ENCODE data around the gene CD2BP2. TPM values are rescaled to one million over a fixed set of nuclear protein-coding genes. Genes with fewer than 3 reads are reported as not detected.

CD2BP2 gene
- total and polyA plus RNA-seq, 2 of the 8 experiments (the other 6 are each of a cell fraction or from before 2014, with no cell fraction given): 22.4 to 55.3 TPM

DNA sequence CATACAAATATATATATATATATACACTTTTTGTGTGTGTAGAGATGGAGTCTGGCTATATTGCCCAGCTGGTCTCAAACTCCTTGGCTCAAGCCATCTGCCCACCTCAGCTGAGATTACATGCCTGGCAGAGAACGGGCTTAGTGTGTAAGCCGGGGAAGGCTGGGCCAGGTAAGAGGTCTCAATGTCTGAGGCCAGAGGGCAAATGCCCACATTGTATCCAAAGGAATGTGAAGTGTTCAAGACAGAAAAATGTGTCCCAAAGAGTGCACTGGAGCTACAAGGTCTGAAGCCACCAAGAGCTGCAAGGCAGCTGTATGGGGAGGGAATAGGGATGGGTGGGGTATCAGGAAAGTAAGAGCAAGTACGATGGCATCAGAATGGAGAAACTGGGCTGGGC, 8.8 kb downstream of the CD2BP2 start:
- Histone ChIP-seq H3K56ac (replicated peaks; ENCODE audit: insufficient read length, low read depth, low read length) (no peak overlapping the region), H4K8ac (ENCODE audit: extremely low read depth, insufficient read depth, low read length) (no peak overlapping the region), H3K4me3 (ENCODE audit: extremely low read depth in 1 of 4, insufficient read depth in 2 of 4, low read depth in 3 of 4, low read length in 4 of 4) (no peak overlapping the region), H3K4ac (replicated peaks; ENCODE audit: insufficient read length, low read depth, low read length) (no peak overlapping the region), H3K4me1 (replicated peaks in 1 of 4; ENCODE audit: control insufficient read depth in 3 of 4, insufficient read depth in 4 of 4, low read length in 3 of 4) (no peaks in the 10 kb centered on the region), H3K79me1 (ENCODE audit: low read depth, low read length) (no peaks in the 10 kb centered on the region), H3K27ac (ENCODE audit: low read depth, low read length) (no peak overlapping the region), H3K14ac (ENCODE audit: insufficient read length) (no peak overlapping the region), H3K9me3 (ENCODE audit: insufficient read depth in 2 of 2, low read depth in 1 of 2, low read length in 1 of 2) (no peaks in the 10 kb centered on the region), H3K9ac (replicated peaks in 1 of 4; ENCODE audit: extremely low read depth in 1 of 4, low read depth in 3 of 4, low read length in 3 of 4) (no peak overlapping the region), H4K91ac (replicated peaks; ENCODE audit: insufficient read length, low read length) (no peak overlapping the region), H3K79me2 (ENCODE audit: control insufficient read depth in 1 of 2, insufficient read depth in 2 of 2, low read length in 2 of 2) (no peaks in the 10 kb centered on the region), H2BK120ac (replicated peaks; ENCODE audit: low read depth, low read length) (no peak overlapping the region), H3K18ac (ENCODE audit: extremely low read depth, low read length) (no peak overlapping the region), H4K5ac (ENCODE audit: insufficient read length, low read depth, low read length) (no peak overlapping the region), H2AK5ac (ENCODE audit: low read depth, low read length) (no peak overlapping the region), H2BK5ac (ENCODE audit: low read depth, low read length) (no peak overlapping the region), H4K20me1 (replicated peaks in 1 of 2; ENCODE audit: control insufficient read depth in 1 of 2, insufficient read depth in 2 of 2, low read length in 2 of 2) (peaks cover 0 to 3% of the 10 kb centered on the region in 2 experiments), H2BK15ac (ENCODE audit: low read length) (no peak overlapping the region), H3K23me2 (ENCODE audit: low read depth, low read length) (no peaks in the 10 kb centered on the region), H2AFZ (ENCODE audit: low read length) (no peak overlapping the region), H2BK20ac (ENCODE audit: low read length) (no peak overlapping the region), H3K4me2 (ENCODE audit: insufficient read depth in 1 of 2, low read depth in 2 of 2, low read length in 2 of 2) (no peak overlapping the region), H3K27me3 (replicated peaks in 1 of 4; ENCODE audit: control insufficient read depth in 3 of 4, extremely low read depth in 1 of 4, insufficient read depth in 3 of 4, low read length in 3 of 4) (no peaks in the 10 kb centered on the region), H2BK12ac (ENCODE audit: low read depth, low read length) (no peak overlapping the region), H3K23ac (ENCODE audit: insufficient read length) (no peak overlapping the region), H3K36me3 (ENCODE audit: control insufficient read depth in 2 of 4, insufficient read depth in 4 of 4, low read length in 3 of 4) (peaks cover 6 to 14% (median 11%) of the 10 kb centered on the region in 4 experiments; a peak in 6 of 8 replicates)
- WGBS, 2 experiments (ENCODE audit: extremely low coverage in 1 of 2, insufficient coverage in 1 of 2, insufficient read length in 1 of 2, insufficient replicate concordance in 2 of 2, low coverage in 1 of 2, low lambda C conversion rate in 2 of 2, missing lambda C conversion rate in 1 of 2): 85% methylated on average over 3 of the region's 3 CpGs; no CpG with 5 or more reads in 1 of the 2 experiments
- ChIA-PET POLR2A (ENCODE audit: partially characterized antibody) (interaction anchor here (1.0 to 2.3 kb wide), 2 partner anchors 10 to 37 kb away, joined by 4 to 14 read pairs; partner anchors contain the start of gene CD2BP2), CTCF (ENCODE audit: partially characterized antibody) (interaction anchor here (1.0 to 2.9 kb wide), 3 partner anchors 11 to 61 kb away, joined by 3 to 6 read pairs (median 3); partner anchors contain the start of gene ZNF771)
- FAIRE-seq: no peak
- no peak for DNase-seq (ENCODE audit: low read depth in 1 of 2, low spot score in 2 of 2)
- no peak for TF ChIP-seq TAF1 (IDR thresholded peaks at IDR 0.05; ENCODE audit: low read depth, low read length)
- no peak for TF ChIP-seq CHD2 (IDR thresholded peaks at IDR 0.05; ENCODE audit: low read length)
- TF ChIP-seq, protein P1, sequence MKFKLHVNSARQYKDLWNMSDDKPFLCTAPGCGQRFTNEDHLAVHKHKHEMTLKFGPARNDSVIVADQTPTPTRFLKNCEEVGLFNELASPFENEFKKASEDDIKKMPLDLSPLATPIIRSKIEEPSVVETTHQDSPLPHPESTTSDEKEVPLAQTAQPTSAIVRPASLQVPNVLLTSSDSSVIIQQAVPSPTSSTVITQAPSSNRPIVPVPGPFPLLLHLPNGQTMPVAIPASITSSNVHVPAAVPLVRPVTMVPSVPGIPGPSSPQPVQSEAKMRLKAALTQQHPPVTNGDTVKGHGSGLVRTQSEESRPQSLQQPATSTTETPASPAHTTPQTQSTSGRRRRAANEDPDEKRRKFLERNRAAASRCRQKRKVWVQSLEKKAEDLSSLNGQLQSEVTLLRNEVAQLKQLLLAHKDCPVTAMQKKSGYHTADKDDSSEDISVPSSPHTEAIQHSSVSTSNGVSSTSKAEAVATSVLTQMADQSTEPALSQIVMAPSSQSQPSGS (IDR thresholded peaks at IDR 0.05; ENCODE audit: low read length): no peak
- no peak for TF ChIP-seq KDM1A (IDR thresholded peaks at IDR 0.05; ENCODE audit: borderline replicate concordance, low read length)
- no peak for TF ChIP-seq SP2 (IDR thresholded peaks at IDR 0.05; ENCODE audit: low read length)
- TF ChIP-seq JUN (IDR thresholded peaks at IDR 0.05; ENCODE audit: low read depth, low read length): no peak
- TF ChIP-seq BRCA1 (IDR thresholded peaks at IDR 0.05; ENCODE audit: low read depth, low read length): no peak
- no peak for TF ChIP-seq ASH2L (IDR thresholded peaks at IDR 0.05; ENCODE audit: low read length)
- TF ChIP-seq CEBPB (IDR thresholded peaks at IDR 0.05; ENCODE audit: low read depth, low read length): no peak
- TF ChIP-seq NRF1 (IDR thresholded peaks at IDR 0.05; ENCODE audit: low read depth, low read length): no peak
- TF ChIP-seq RAD21 (IDR thresholded peaks at IDR 0.05 in 1 of 2, conservative IDR thresholded peaks at IDR 0.05 in 1 of 2; ENCODE audit: low read depth in 2 of 2, low read length in 2 of 2): no peak
- TF ChIP-seq RFX5 (IDR thresholded peaks at IDR 0.05; ENCODE audit: borderline replicate concordance, low read depth, low read length): no peak
- no peak for TF ChIP-seq MAFK (IDR thresholded peaks at IDR 0.05; ENCODE audit: low read depth, low read length)

Data from H1 (cell line).